T follicular helper cell (primary cell): ENCODE measurements around the gene TM7SF3.
"Not testable (repeated sequence)": the region's sequence is repeated elsewhere in the genome, so short reads cannot be mapped to it uniquely, and the experiment has no call there.

Experiments used
- DNase-seq: peaks from one replicate; pipeline ENCODE4 v3.0.0-alpha.2; 2020; ENCODE audit warnings: low read depth
- total RNA-seq, 2 experiments: gene quantifications; one replicate each; lab custom pipeline; 2026; lab: John Stamatoyannopoulos, UW

The TM7SF3 gene, protein sequence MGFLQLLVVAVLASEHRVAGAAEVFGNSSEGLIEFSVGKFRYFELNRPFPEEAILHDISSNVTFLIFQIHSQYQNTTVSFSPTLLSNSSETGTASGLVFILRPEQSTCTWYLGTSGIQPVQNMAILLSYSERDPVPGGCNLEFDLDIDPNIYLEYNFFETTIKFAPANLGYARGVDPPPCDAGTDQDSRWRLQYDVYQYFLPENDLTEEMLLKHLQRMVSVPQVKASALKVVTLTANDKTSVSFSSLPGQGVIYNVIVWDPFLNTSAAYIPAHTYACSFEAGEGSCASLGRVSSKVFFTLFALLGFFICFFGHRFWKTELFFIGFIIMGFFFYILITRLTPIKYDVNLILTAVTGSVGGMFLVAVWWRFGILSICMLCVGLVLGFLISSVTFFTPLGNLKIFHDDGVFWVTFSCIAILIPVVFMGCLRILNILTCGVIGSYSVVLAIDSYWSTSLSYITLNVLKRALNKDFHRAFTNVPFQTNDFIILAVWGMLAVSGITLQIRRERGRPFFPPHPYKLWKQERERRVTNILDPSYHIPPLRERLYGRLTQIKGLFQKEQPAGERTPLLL
- total RNA-seq: 32.3 to 42.2 reads per million in 2 experiments

GRCh38 chr12:27014085-27014858 is at the start of gene TM7SF3:
TSS of gene TM7SF3 (minus strand) at chr12:27014384. CDS start at chr12:27014168, 216 bp downstream.
- DNase-seq: peak; percentile 95

DNA sequence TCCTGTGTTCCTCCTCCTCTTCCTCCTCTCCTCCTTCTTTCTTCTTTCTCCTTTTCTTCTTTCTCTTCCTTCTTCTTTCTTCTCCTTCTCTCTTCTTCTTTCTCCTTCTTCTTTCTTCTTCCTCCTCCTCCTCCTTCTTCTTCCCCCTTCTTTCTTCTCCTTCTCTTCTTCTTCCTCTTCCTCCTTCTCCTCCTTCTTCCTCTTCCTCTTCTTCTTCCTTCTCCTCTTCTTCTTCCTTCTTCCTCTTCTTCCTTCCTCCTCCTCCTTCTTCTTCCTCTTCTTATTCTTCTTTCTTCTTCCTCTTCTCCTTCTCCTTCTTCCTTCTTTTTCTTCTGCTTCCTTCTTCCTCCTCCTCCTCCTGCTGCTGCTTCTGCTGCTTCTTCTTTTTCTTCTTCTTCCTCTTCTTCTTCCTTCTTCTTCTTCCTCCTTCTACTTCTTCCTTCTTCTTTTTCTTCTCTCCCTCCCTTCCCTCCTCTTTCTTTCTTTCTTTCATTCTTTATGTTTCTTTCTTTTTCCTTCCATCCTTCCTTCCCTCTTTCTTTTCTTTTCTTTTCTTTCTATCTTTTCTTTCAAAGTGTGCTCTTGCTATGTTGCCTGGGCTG is 49.2 kb upstream of the TM7SF3 start:
- no peak for DNase-seq

GRCh38 chr12:27061317-27061716 is 47.1 kb upstream of the TM7SF3 start:
- DNase-seq: no peak

- no peak for DNase-seq
These were observed 46.6 kb upstream of the TM7SF3 start for GRCh38 chr12:27060740-27061139.

DNA sequence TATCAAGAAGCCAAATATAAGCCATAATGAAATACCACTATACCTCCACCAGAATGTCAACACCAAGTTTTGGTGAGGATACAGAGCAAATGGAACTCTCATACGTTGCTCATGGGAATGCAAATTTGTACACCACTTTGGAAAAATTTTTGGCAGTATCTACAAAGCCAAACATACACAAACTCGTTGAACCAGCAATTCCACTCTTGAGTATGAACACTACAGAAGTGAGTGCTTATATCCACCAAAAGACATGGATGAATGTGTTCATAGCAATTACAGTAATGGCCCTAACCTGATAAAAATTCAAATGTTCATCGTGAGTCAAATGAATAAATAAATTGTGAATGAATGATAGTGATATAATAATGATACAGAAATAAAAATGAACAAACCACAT is 43.4 kb upstream of the TM7SF3 start:
- DNase-seq: no peak

DNA sequence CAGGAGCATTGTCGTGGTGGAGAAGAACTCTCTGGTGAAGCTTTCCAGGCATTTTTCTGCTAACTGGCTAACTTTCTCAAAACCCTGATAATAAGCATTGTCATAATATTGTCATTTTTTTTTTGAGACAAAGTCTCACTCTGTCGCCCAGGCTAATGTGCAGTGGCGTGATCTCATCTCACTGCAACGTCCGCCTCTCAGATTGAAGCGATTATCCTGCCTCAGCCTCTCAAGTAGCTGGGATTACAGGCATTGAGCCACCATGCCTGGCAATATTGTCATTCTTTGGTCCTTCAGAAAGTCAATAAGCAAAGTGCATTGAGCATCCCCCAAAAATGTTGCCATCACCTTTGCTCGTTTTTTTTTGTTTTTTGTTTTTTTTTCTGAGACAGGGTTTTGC is 41.8 kb upstream of the TM7SF3 start:
- no peak for DNase-seq

DNA sequence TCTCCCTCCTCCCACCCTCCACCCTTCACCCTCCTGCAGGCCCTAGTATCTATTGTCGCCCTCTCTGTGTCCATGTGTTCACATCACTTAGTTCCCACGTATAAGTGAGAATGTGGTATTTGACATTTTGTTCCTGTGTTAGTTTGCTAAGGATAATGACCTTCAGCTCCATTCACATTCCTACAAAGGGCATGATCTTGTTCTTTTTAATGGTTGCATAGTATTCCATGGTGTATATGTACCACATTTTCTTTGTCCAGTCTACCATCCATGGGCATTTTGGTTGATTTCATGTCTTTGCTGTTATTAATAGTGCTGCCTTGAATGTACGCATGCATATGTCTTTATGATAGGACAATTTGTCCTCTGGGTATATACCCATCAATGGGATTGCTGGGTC is 38.6 kb upstream of the TM7SF3 start:
- no peak for DNase-seq

GRCh38 chr12:27052176-27052575 is 38.0 kb upstream of the TM7SF3 start:
- no peak for DNase-seq

DNA sequence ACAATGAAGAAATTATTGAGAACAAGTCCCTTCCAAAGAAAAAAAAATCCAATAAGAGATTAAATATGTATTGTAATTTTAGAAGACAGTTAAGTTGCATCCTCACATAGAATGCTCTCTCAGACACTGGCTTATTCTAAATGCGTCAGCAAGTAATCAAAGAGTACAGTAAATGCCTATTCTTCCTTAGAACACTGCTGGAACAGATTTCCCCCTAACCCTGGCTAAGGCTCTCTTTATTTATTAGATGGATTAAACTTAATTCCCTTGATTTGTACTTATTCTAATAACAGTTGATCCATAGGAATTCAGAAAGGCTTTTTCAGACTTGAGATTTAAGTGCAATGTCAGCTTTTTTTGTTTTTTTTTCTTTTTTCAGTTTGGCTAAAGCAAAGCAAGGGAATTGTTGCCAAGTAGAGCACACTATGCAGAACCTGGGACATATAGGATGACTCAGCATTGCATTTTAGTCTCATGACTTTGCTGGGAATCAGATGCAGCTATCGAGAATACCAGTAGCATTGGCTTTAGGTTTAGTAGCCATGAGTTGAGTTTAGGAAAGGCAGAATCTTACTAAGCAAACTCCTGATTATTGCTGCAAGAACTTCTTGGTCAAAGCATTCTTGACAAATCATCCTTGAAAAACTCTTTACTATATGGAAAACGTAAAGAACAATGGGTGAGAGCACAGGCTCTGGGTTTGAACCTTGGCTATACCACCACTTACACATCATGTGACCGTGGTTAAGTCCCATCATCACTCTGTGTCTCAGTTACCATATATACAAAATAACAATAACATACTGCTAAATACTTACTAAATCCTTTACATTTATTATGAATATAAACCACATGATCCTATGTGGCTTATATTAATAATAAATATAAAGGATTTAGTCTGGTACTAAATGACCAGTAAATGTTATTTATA is 34.9 kb upstream of the TM7SF3 start:
- DNase-seq: no peak

DNA sequence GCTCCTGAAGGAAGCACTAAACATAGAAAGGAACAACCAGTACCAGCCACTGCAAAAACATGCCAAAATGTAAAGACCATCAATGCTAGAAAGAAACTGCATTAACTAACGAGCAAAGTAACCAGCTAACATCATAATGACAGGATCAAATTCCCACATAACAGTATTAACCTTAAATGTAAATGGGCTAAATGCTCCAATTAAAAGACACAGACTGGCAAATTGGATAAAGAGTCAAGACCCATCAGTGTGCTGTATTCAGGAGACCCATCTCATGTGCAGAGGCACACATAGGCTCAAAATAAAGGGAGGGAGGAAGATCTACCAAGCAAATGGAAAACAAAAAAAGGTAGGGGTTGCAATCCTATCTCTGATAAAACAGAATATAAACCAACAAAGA is 27.8 kb upstream of the TM7SF3 start:
- DNase-seq: not testable (repeated sequence)

- DNase-seq: not testable (repeated sequence)
These were observed 26.5 kb upstream of the TM7SF3 start for GRCh38 chr12:27040637-27041036.

DNA sequence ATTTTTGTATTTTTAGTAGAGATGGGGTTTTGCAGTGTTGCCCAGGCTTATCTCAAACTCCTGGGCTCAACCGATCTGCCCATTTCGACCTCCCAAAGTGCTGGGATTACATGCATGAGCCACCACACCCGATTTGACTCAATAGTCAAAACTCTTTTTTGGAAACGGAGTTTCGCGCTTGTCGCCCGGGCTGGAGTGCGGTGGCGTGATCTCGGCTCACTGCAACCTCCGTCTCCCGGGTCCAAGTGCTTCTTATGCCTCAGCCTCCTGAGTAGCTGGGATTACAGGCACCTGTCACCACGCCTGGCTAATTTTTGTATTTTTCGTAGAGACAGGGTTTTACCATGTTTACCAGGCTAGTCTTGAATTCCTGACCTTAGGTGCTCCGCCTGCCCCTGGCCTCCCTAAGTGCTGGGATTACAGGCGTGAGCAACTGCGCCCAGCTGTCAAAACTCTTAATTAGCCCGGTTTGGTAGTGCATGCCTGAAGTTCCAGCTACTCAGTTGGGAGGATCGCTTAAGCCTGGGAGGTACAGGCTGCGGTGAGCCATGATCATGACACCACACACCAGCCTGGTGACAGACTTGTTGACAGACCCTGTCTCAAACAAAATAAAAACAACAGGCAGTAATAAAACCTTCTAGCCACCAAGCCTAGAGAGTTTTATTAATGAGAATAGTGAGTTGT is 20.6 kb upstream of the TM7SF3 start:
- DNase-seq: no peak

GRCh38 chr12:27032679-27033078 is 18.5 kb upstream of the TM7SF3 start:
- DNase-seq: no peak

DNA sequence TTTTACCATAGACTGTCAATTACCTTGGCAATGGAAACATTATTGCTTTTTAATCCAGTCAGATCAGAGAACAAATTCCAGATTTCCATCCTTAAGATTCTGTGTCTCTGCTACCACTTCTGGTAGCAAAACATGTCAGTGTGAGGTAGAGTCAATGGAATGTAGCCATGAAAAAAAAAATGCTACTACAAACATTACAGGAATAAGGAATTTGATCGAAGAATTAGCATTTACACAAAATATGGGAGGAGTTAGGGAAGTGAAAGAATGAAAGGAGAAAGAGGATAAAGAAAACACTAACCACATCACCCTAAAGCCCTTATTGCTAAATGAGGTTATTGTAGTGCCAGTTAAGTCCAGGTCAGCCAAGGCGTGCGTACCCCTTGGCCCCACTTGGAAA is 17.3 kb upstream of the TM7SF3 start:
- no peak for DNase-seq

- DNase-seq: no peak
These were observed 12.1 kb upstream of the TM7SF3 start for GRCh38 chr12:27026257-27026656.

DNA sequence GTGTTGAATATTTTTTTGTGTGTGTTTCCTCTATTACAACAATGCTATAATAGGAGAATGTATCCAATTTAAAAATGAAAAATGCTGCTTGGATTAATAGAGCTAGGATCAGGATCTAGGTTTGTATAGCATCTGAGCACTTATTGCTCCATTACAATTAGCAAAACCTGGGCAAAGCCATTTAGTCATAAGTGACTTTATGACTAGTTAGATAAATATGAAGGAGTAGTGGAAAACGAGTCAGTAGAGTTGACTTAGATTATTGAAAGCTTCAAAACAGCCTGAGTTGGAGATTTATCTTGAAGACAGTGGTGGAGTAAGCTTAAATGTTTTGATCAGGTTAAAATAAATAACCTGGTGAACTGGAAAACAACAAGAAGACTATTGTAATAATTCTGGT is 10.9 kb upstream of the TM7SF3 start:
- DNase-seq: no peak

DNA sequence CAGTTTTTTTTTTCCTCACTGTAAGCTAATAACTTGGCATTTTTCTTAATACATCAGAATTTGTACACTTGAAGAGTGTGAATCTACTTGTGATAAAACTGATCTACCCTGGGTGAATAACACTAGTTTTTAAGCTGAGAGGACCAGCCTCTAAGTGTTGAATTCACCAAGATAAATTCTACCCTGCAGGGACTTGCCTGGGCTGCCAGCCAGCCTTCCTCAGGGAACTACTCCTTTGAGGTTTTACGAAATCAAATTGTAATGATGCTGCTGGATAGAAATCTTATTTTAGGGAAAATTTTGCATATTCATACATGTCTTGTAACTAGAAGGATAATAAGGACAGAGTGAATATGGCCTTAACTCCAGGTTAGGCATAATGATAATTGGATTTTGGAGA is 10.1 kb upstream of the TM7SF3 start:
- no peak for DNase-seq

DNA sequence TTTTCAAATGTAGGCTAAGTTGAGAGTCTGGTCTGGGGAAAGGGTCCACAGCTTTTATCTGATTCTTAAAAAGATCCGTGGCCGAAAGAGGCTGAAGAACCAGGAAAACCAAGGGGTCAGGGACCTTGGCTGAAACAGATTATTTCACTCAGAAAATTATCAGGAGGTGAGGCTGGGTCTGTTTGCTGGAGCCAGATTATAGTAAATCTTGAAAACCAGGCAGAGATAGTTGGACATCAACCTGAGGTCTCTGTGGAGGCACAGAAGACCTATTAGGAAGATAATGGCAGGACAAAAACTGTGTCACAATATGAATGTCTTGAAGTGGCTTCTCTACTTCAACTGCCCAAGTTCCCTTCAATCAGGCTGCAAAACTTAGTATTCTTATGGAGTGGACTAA is 6.6 kb upstream of the TM7SF3 start:
- no peak for DNase-seq

DNA sequence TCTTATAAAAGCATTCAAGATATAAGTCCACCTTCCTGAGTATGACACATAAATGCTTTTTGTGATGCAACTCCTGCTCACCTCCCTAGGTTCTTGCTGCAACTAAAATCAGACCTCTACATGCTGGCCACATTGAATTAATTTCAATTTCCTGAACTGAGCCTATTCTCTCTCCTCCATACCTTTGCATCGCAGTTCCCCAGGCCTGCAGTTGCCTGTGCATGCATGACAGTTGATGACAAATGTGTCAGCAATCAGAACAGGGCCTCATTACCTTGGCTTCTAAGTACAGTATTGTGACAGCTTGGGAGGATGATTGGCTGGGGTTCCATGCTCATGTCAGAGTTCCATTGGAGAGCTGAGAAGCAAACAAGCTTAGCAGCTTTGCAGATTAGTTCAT is 3.9 kb upstream of the TM7SF3 start:
- no peak for DNase-seq

GRCh38 chr12:27017163-27017823 is 3.1 kb upstream of the TM7SF3 start:
- DNase-seq: not testable (repeated sequence)
